ENCODE data around the gene TBC1D2B.
A peak's percentile ranks its signal among the peaks of the same experiment; 100 is the strongest.

The TBC1D2B gene

DNA sequence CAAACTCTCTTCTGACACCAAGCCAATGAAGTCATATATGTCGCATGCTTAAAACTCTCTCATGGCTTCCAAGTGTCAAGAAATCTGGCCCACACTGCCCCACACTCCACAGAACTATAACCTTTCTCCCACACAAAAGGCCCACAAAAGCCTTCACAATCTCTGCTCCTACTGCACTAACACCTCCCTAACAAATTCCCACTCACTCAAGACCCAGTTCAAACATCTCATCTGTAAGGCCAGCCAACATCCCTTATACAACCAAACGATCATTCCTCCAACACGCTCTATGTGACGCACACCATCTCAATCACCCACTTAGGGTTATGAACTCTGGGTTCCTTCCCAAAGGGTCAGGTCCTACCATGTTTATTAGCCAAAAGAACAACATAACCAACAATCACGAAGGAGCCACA is 13.5 kb downstream of the TBC1D2B start:
- peaks cover 7% of the 10 kb centered on the region for H3K4me1 ChIP-seq (ENCODE audit: control insufficient read depth, low read depth, low read length)
- H3K23ac ChIP-seq (ENCODE audit: low read length): no peak overlapping the region
- no peak overlapping the region for H4K8ac ChIP-seq (ENCODE audit: low read depth, low read length)
- H3K79me2 ChIP-seq (ENCODE audit: control insufficient read depth, insufficient read depth, low read length): peaks cover 2% of the 10 kb centered on the region
- no peak overlapping the region for H3K4ac ChIP-seq (ENCODE audit: low read depth, low read length)
- no peak overlapping the region for H3K4me2 ChIP-seq (ENCODE audit: low read length)
- H2BK120ac ChIP-seq (ENCODE audit: low read depth, low read length): no peak overlapping the region
- no peak overlapping the region for H3K9ac ChIP-seq (ENCODE audit: low read length)
- H3K27ac ChIP-seq (ENCODE audit: low read depth, low read length): no peak overlapping the region
- no peak overlapping the region for H2BK5ac ChIP-seq (ENCODE audit: low read length)
- DNase-seq: no peak
- no peaks in the 10 kb centered on the region for H3K27me3 ChIP-seq (ENCODE audit: insufficient read depth, low read length, poor library complexity)
- H2AK5ac ChIP-seq (ENCODE audit: low read length): no peak overlapping the region
- H3K36me3 ChIP-seq (ENCODE audit: control insufficient read depth, insufficient read depth, low read length): no peaks in the 10 kb centered on the region
- peaks cover 6% of the 10 kb centered on the region for H3K79me1 ChIP-seq (ENCODE audit: low read length)
- no peak overlapping the region for H3K56ac ChIP-seq (ENCODE audit: low read length)
- no peak overlapping the region for H2BK15ac ChIP-seq (replicated peaks; ENCODE audit: low read depth)
- no peak overlapping the region for H3K4me3 ChIP-seq (ENCODE audit: low read length)
- 100% methylated on average over 2 of the region's 5 CpGs for WGBS (ENCODE audit: extremely low coverage, insufficient coverage, low lambda C conversion rate)
- H3K18ac ChIP-seq (ENCODE audit: low read length): no peak overlapping the region
- H4K5ac ChIP-seq (ENCODE audit: low read length): no peak overlapping the region

DNA sequence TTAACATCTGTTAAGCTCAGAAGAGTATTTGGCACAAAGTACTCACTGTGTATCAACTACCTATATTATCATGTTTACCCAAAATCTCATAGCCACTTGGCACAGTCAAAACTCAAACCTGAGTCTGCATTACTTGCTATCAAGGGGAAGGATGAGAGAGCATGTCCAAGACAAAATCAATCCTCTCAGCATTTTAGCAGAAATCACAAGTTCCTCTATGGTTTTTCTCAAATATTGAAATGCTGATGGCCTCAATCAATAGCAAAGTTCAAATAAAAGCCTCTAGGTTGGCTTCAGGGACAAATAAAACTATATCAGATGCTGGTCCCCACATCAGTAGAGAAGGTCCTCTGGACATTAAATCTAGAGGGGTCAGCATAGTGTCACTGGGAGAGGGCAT is 14.3 kb downstream of the TBC1D2B start:
- no peak overlapping the region for H3K18ac ChIP-seq (ENCODE audit: low read length)
- peaks cover 4% of the 10 kb centered on the region for H3K4me1 ChIP-seq (ENCODE audit: control insufficient read depth, low read depth, low read length)
- no peak overlapping the region for H3K4me2 ChIP-seq (ENCODE audit: low read length)
- no peak overlapping the region for H2BK120ac ChIP-seq (ENCODE audit: low read depth, low read length)
- H4K8ac ChIP-seq (ENCODE audit: low read depth, low read length): no peak overlapping the region
- H2AK5ac ChIP-seq (ENCODE audit: low read length): no peak overlapping the region
- H4K5ac ChIP-seq (ENCODE audit: low read length): no peak overlapping the region
- no peak overlapping the region for H3K4me3 ChIP-seq (ENCODE audit: low read length)
- no peak overlapping the region for H2BK15ac ChIP-seq (replicated peaks; ENCODE audit: low read depth)
- no peaks in the 10 kb centered on the region for H3K36me3 ChIP-seq (ENCODE audit: control insufficient read depth, insufficient read depth, low read length)
- H3K56ac ChIP-seq (ENCODE audit: low read length): no peak overlapping the region
- peaks cover 7% of the 10 kb centered on the region for H3K79me1 ChIP-seq (ENCODE audit: low read length)
- no peak overlapping the region for H3K27ac ChIP-seq (ENCODE audit: low read depth, low read length)
- H3K4ac ChIP-seq (ENCODE audit: low read depth, low read length): no peak overlapping the region
- H2BK5ac ChIP-seq (ENCODE audit: low read length): no peak overlapping the region
- H3K27me3 ChIP-seq (ENCODE audit: insufficient read depth, low read length, poor library complexity): no peaks in the 10 kb centered on the region
- H3K9ac ChIP-seq (ENCODE audit: low read length): no peak overlapping the region
- no peak for DNase-seq
- peaks cover 2% of the 10 kb centered on the region for H3K79me2 ChIP-seq (ENCODE audit: control insufficient read depth, insufficient read depth, low read length)
- H3K23ac ChIP-seq (ENCODE audit: low read length): no peak overlapping the region

DNA sequence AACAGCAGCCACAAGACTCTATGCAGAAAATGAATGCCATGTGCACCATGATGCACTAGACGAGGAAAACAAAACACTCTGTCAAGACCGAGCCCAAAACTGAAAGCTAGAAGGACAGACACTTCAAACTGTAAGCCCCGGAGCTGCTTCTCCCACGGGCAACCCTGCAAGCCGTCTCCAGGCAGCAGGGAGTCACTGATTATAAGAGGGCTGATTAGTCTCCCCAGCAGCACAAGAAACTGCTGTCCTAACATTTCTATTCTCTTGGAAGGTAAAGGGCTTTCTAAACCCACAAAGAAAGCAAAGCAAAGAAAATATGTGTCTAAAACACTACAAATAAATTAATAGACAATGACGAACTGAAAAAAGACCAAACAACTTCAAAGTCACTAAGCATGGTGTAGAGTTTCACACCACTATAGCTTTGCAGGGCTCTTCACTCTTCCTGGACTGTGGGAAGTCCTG is 15.5 kb downstream of the TBC1D2B start:
- Histone ChIP-seq H3K4me3 (ENCODE audit: low read length) (no peak overlapping the region), H3K36me3 (ENCODE audit: control insufficient read depth, insufficient read depth, low read length) (no peaks in the 10 kb centered on the region), H3K56ac (ENCODE audit: low read length) (peak overlapping the region; percentile 44), H2BK15ac (replicated peaks; ENCODE audit: low read depth) (no peak overlapping the region), H2BK5ac (ENCODE audit: low read length) (no peak overlapping the region), H4K8ac (ENCODE audit: low read depth, low read length) (no peak overlapping the region), H3K27me3 (ENCODE audit: insufficient read depth, low read length, poor library complexity) (no peaks in the 10 kb centered on the region), H2AK5ac (ENCODE audit: low read length) (no peak overlapping the region), H3K18ac (ENCODE audit: low read length) (no peak overlapping the region), H3K79me1 (ENCODE audit: low read length) (peaks cover 3% of the 10 kb centered on the region), H3K4me1 (ENCODE audit: control insufficient read depth, low read depth, low read length) (peaks cover 2% of the 10 kb centered on the region), H3K27ac (ENCODE audit: low read depth, low read length) (no peak overlapping the region), H3K79me2 (ENCODE audit: control insufficient read depth, insufficient read depth, low read length) (peaks cover 2% of the 10 kb centered on the region), H3K4me2 (ENCODE audit: low read length) (no peak overlapping the region), H3K4ac (ENCODE audit: low read depth, low read length) (no peak overlapping the region), H3K23ac (ENCODE audit: low read length) (no peak overlapping the region), H2BK120ac (ENCODE audit: low read depth, low read length) (no peak overlapping the region), H3K9ac (ENCODE audit: low read length) (peak overlapping the region; percentile 26), H4K5ac (ENCODE audit: low read length) (no peak overlapping the region)
- no CpG with 5 or more reads among the region's 6 CpGs for WGBS (ENCODE audit: extremely low coverage, insufficient coverage, low lambda C conversion rate)
- DNase-seq: peak; percentile 42

DNA sequence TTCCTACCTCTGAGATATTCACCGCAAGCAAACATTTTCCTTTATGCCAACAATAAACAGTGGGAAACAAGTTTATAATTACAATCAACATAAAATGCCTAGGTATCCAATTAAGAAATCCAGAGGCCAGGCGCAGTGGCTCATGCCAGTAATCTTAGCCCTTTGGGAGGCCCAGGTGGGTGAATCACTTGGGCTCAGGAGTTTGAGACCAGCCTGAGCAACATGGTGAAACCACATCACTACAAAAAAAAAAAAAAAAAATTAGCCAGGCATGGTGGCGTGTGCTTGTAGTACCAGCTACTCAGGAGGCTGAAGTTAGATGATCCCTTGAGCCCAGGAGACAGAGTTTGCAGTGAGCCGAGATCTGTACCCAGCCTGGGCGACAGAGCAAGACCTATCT is 17.3 kb downstream of the TBC1D2B start:
- no peak overlapping the region for H2BK5ac ChIP-seq (ENCODE audit: low read length)
- no peak overlapping the region for H3K27ac ChIP-seq (ENCODE audit: low read depth, low read length)
- no peaks in the 10 kb centered on the region for H3K79me2 ChIP-seq (ENCODE audit: control insufficient read depth, insufficient read depth, low read length)
- no peak overlapping the region for H4K8ac ChIP-seq (ENCODE audit: low read depth, low read length)
- H3K36me3 ChIP-seq (ENCODE audit: control insufficient read depth, insufficient read depth, low read length): no peaks in the 10 kb centered on the region
- H3K27me3 ChIP-seq (ENCODE audit: insufficient read depth, low read length, poor library complexity): no peaks in the 10 kb centered on the region
- H3K9ac ChIP-seq (ENCODE audit: low read length): no peak overlapping the region
- H3K4ac ChIP-seq (ENCODE audit: low read depth, low read length): no peak overlapping the region
- H3K56ac ChIP-seq (ENCODE audit: low read length): no peak overlapping the region
- H3K23ac ChIP-seq (ENCODE audit: low read length): no peak overlapping the region
- H2BK15ac ChIP-seq (replicated peaks; ENCODE audit: low read depth): no peak overlapping the region
- H4K5ac ChIP-seq (ENCODE audit: low read length): no peak overlapping the region
- H3K18ac ChIP-seq (ENCODE audit: low read length): no peak overlapping the region
- no peak overlapping the region for H3K4me3 ChIP-seq (ENCODE audit: low read length)
- no peak overlapping the region for H2BK120ac ChIP-seq (ENCODE audit: low read depth, low read length)
- H3K4me2 ChIP-seq (ENCODE audit: low read length): no peak overlapping the region
- H2AK5ac ChIP-seq (ENCODE audit: low read length): no peak overlapping the region
- no CpG with 5 or more reads among the region's 5 CpGs for WGBS (ENCODE audit: extremely low coverage, insufficient coverage, low lambda C conversion rate)
- H3K79me1 ChIP-seq (ENCODE audit: low read length): peaks cover 5% of the 10 kb centered on the region
- peaks cover 2% of the 10 kb centered on the region for H3K4me1 ChIP-seq (ENCODE audit: control insufficient read depth, low read depth, low read length)
- DNase-seq: no peak

DNA sequence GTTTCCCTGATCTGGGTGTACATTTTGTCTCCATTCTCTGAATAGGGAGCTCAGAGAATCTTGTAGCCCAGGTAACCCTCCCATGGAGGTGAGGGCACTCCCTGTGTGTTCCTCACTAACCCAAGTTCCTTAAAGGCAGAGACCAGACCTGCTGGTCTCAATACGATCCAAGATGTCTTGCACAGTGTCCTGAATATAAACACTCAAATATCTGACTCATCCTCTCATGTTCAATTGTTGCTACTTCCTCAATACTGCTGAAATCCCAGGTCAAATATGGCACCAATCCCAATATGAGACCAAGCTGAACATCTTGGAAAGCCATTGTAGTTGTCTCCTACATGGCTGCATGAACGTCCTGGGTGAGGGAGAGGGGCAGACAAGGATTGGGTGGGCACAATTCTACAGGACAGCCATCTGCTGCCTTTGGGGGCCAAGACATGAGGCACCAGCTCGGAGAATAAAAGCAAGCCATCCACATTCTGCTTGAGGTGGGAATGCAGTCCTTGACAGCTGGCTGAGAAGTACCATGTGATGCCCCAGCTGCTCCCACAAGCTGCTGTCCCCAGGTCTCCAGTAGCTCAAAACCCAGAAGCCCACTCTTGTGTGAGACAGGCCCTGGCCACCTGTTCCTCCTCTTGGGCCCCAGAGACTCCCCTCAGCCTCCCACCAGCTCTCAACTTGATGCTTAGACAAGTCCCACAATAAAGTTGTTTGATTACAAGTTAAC is 18.2 kb downstream of the TBC1D2B start:
- Histone ChIP-seq H3K4me3 (ENCODE audit: low read length) (no peak overlapping the region), H2BK5ac (ENCODE audit: low read length) (no peak overlapping the region), H3K79me2 (ENCODE audit: control insufficient read depth, insufficient read depth, low read length) (no peaks in the 10 kb centered on the region), H2AK5ac (ENCODE audit: low read length) (no peak overlapping the region), H3K27me3 (ENCODE audit: insufficient read depth, low read length, poor library complexity) (no peaks in the 10 kb centered on the region), H2BK120ac (ENCODE audit: low read depth, low read length) (no peak overlapping the region), H4K8ac (ENCODE audit: low read depth, low read length) (no peak overlapping the region), H2BK15ac (replicated peaks; ENCODE audit: low read depth) (no peak overlapping the region), H3K56ac (ENCODE audit: low read length) (no peak overlapping the region), H3K4ac (ENCODE audit: low read depth, low read length) (no peak overlapping the region), H3K4me1 (ENCODE audit: control insufficient read depth, low read depth, low read length) (peaks cover 2% of the 10 kb centered on the region), H3K79me1 (ENCODE audit: low read length) (peaks cover 5% of the 10 kb centered on the region), H3K36me3 (ENCODE audit: control insufficient read depth, insufficient read depth, low read length) (no peaks in the 10 kb centered on the region), H3K9ac (ENCODE audit: low read length) (no peak overlapping the region), H3K18ac (ENCODE audit: low read length) (no peak overlapping the region), H3K27ac (ENCODE audit: low read depth, low read length) (no peak overlapping the region), H3K23ac (ENCODE audit: low read length) (no peak overlapping the region), H3K4me2 (ENCODE audit: low read length) (no peak overlapping the region), H4K5ac (ENCODE audit: low read length) (no peak overlapping the region)
- no peak for DNase-seq
- no CpG with 5 or more reads among the region's 3 CpGs for WGBS (ENCODE audit: extremely low coverage, insufficient coverage, low lambda C conversion rate)

DNA sequence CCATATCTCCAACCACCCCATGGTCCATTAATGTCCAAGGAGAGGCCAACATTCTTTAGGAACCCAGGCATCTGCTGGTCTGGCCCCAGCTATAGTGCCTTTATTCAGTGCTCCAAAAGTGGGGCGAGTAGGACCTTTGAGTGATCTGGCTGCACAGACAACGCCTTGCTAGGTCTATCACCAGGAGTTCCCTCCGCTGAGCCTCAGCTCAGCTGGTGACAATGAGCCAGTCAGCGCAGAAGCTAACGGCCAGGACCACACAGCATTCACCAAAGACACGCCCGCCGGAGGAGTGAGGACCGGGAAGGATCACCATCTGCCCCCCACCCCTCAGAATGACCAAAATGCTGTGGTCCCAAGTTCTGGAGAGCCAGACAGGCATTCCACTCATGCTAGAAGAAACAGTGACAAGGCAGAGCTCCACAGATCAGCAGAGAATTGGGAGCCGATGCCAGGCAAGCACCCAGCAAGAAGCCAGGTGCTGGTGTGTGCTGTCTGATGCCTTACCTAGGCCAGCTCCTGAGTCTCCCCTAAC is 19.0 kb downstream of the TBC1D2B start:
- Histone ChIP-seq H3K4me2 (ENCODE audit: low read length) (no peak overlapping the region), H4K8ac (ENCODE audit: low read depth, low read length) (no peak overlapping the region), H3K27ac (ENCODE audit: low read depth, low read length) (no peak overlapping the region), H2BK5ac (ENCODE audit: low read length) (no peak overlapping the region), H3K4me3 (ENCODE audit: low read length) (no peak overlapping the region), H3K9ac (ENCODE audit: low read length) (no peak overlapping the region), H3K4me1 (ENCODE audit: control insufficient read depth, low read depth, low read length) (peaks cover 2% of the 10 kb centered on the region), H3K23ac (ENCODE audit: low read length) (no peak overlapping the region), H3K4ac (ENCODE audit: low read depth, low read length) (no peak overlapping the region), H3K27me3 (ENCODE audit: insufficient read depth, low read length, poor library complexity) (no peaks in the 10 kb centered on the region), H3K56ac (ENCODE audit: low read length) (no peak overlapping the region), H2BK15ac (replicated peaks; ENCODE audit: low read depth) (no peak overlapping the region), H3K18ac (ENCODE audit: low read length) (no peak overlapping the region), H2BK120ac (ENCODE audit: low read depth, low read length) (no peak overlapping the region), H3K79me2 (ENCODE audit: control insufficient read depth, insufficient read depth, low read length) (no peaks in the 10 kb centered on the region), H4K5ac (ENCODE audit: low read length) (no peak overlapping the region), H2AK5ac (ENCODE audit: low read length) (no peak overlapping the region), H3K36me3 (ENCODE audit: control insufficient read depth, insufficient read depth, low read length) (no peaks in the 10 kb centered on the region), H3K79me1 (ENCODE audit: low read length) (peaks cover 5% of the 10 kb centered on the region)
- DNase-seq: no peak
- WGBS (ENCODE audit: extremely low coverage, insufficient coverage, low lambda C conversion rate): no CpG with 5 or more reads among the region's 10 CpGs
